BJ (cell line): ENCODE data around the gene XRRA1. TPM values are rescaled to one million over a fixed set of nuclear protein-coding genes. Genes with fewer than 3 reads are reported as not detected.

Experiments
- CTCF ChIA-PET: fragments of 350-600 bp; formaldehyde crosslinking; extraction: SDS; loops from one replicate; lab custom pipeline; 2021; ENCODE audit warnings: antibody characterized with exemption, inconsistent platforms; lab: Yijun Ruan, JAX
- POLR2A ChIA-PET: fragments of 300-600 bp; sonication (Branson Sonifier 250); formaldehyde crosslinking; extraction: SDS; loops from one replicate; lab custom pipeline; 2021; ENCODE audit warnings: antibody characterized with exemption; lab: Charles Lee
- DNase-seq: peaks from one replicate; pipeline ENCODE4 v3.0.0-alpha.2; 2011; ENCODE audit warnings: low read depth
- H3K27me3 ChIP-seq: 2 replicates; pipeline ENCODE4 v1.6.0; 2011; ENCODE audit warnings: low read length; ENCODE audit not compliant: control insufficient read depth, insufficient read depth
- H3K36me3 ChIP-seq: 2 replicates; pipeline ENCODE4 v1.5.1; 2011; ENCODE audit warnings: low read length; ENCODE audit not compliant: control insufficient read depth, insufficient read depth
- H3K4me3 ChIP-seq: 2 replicates; pipeline ENCODE4 v1.5.1; 2011; ENCODE audit warnings: low read depth, mild to moderate bottlenecking, control low read depth, low read length
- polyA plus RNA-seq: library from polyadenylated mRNA; depleted of rRNA; stranded (reverse); fragments of >200 nt; gene quantifications from 2 replicates; pipeline ENCODE4 v1.2.3, GENCODE V29; 2011
- TF ChIP-seq, protein P1 (sequence below): IDR thresholded peaks from 2 replicates; pipeline ENCODE4 v1.5.1; 2011; ENCODE audit warnings: low read depth, mild to moderate bottlenecking, control low read depth, inconsistent platforms, low read length, moderate library complexity; ENCODE audit not compliant: insufficient read depth

XRRA1 gene
- polyA plus RNA-seq, 1 experiment: 6.8 TPM

DNA sequence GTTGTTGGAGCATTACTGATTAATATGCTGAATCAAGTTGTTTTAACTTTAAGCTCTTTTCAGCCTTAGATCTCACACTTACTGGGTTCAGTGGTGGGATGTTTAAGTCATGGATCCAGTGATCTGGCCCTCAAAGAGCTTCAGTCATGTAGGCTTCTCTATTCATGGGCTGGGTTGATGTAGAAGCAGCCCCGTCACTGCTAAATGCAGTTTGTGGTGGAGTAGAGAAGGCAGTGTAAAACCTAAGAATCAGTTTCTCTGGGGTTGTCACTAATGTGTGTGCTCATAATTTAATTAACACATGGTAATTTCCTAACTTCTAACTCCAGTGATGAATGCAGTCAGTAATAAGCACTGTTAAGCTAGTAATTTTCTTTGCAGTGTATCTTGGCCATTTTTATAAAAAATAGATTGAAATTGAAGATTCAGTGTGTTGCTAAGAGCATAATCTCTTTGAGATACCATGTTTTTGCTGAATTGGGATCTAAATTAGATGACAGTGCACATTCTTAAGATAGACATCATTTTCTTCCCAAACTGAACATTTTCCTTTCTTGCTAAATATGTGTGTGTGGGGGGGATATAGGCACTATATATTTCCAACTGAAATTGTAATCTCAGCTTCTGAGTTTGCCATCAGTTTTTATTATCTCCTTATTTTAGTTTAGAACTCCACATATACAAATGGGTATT, 9.2 kb upstream of the XRRA1 start:
- TF ChIP-seq, protein P1, sequence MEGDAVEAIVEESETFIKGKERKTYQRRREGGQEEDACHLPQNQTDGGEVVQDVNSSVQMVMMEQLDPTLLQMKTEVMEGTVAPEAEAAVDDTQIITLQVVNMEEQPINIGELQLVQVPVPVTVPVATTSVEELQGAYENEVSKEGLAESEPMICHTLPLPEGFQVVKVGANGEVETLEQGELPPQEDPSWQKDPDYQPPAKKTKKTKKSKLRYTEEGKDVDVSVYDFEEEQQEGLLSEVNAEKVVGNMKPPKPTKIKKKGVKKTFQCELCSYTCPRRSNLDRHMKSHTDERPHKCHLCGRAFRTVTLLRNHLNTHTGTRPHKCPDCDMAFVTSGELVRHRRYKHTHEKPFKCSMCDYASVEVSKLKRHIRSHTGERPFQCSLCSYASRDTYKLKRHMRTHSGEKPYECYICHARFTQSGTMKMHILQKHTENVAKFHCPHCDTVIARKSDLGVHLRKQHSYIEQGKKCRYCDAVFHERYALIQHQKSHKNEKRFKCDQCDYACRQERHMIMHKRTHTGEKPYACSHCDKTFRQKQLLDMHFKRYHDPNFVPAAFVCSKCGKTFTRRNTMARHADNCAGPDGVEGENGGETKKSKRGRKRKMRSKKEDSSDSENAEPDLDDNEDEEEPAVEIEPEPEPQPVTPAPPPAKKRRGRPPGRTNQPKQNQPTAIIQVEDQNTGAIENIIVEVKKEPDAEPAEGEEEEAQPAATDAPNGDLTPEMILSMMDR: no peak
- CTCF ChIA-PET: no interaction called here
- DNase-seq: no peak
- POLR2A ChIA-PET: no interaction called here
- no peaks in the 10 kb centered on the region for H3K36me3 ChIP-seq
- H3K4me3 ChIP-seq: no peak overlapping the region
- H3K27me3 ChIP-seq: no peaks in the 10 kb centered on the region

DNA sequence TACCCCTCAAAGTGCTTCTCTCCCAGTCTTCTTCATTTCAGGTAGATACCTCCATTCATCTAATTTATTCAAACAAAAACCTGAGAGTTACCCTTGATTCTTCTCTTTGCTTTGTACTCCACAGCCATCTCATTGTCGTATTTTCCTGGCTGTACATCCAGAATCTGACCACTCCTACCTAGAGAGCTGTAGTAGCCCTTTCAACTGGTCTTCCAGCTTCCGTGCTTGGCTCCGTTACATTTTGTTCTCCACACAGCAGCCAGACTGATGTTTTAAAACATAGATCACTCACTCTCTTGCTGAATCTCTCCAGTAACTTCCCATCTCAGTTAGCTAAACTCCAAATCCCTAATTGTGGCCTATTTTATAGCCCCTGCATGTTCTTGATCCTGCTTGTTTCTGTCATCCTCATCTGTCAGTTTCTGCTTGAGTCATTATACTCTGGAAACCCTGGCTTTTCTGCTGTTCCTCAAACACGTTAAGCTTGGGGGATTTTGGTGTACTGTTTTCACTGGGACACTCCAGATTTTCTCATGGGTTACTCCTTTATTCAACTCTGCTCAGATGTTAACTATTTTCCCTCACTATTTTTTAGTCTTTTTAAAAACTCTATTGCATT, 7.6 kb upstream of the XRRA1 start:
- Histone ChIP-seq H3K4me3 (no peak overlapping the region), H3K27me3 (no peaks in the 10 kb centered on the region), H3K36me3 (no peaks in the 10 kb centered on the region)
- ChIA-PET CTCF (no interaction called here), POLR2A (interaction anchor here (0.5 kb wide), 1 partner anchor 41 kb away, joined by 3 read pairs; no protein-coding TSS in a partner anchor)
- no peak for DNase-seq
- TF ChIP-seq, protein P1: no peak

DNA sequence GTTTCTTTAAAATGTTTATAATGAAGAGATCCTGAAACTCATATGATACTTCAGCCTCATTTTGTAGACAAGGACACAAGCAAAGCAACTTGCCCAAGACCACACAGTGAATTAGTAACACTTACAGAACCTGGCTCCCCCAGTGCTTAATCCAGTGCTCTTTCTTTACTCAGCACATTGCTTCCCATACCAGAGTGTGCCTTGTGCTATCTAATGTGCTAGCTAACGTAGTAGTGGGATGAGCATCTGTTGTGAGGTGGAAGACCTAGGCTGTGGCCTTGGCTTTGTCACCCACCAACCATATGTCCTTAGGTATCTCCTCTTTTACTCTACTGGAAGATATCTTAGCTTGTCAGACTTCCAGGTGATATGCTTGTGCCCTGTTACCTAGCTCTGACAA, 5.3 kb upstream of the XRRA1 start:
- no peaks in the 10 kb centered on the region for H3K27me3 ChIP-seq
- ChIA-PET POLR2A (no interaction called here), CTCF (interaction anchor here (1.2 kb wide), 1 partner anchor 227 kb away, joined by 3 read pairs; no protein-coding TSS in a partner anchor)
- no peak overlapping the region for H3K4me3 ChIP-seq
- TF ChIP-seq, protein P1: no peak
- no peak for DNase-seq
- 0 out of 2 replicates have a peak, but pooled peaks cover 1% of the 10 kb centered on the region for H3K36me3 ChIP-seq

DNA sequence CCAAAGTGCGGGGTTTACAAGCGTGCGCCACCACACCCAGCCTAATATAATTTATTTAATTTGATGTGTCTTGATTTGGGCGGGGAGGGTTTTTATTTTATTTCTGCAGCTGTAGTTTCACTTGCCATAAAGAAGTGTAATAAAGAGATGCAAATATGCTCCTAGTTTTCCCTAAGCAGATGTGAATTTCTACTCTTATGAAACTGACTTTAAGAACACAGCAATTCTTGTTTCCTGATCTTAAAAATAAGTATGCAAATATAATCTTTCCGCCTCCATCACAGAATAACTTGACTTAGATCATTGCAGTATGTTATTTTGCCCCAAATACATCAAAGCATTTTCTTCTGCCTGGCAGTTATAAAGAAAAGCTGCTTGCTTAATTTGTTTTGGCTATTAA, 4.6 kb upstream of the XRRA1 start:
- H3K36me3 ChIP-seq: 0 out of 2 replicates have a peak, but pooled peaks cover 1% of the 10 kb centered on the region
- TF ChIP-seq, protein P1: no peak
- CTCF ChIA-PET: interaction anchor here (1.2 kb wide), 1 partner anchor 226 kb away, joined by 3 read pairs; no protein-coding TSS in a partner anchor
- POLR2A ChIA-PET: no interaction called here
- no peaks in the 10 kb centered on the region for H3K27me3 ChIP-seq
- H3K4me3 ChIP-seq: no peak overlapping the region
- DNase-seq: no peak

DNA sequence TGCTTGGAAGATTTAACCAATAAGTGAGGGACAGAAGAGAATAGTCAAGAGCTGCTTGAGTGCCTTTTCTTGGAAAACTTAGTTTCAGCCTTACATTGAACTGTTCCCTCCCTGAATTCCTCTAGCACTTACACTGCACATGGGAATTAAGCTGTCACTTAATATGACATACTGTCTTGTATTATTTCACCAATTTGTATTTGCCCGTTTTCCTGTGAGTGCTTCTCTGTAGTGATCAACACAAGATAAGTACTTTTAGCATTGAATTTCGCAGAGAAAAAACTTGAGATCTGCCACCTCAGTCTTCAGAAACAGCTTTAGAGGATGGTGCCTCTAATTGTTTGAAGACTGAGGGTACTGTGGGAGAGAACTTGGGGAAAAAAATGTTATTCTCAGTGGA, 3.9 kb upstream of the XRRA1 start:
- Histone ChIP-seq H3K4me3 (no peak overlapping the region), H3K27me3 (no peaks in the 10 kb centered on the region), H3K36me3 (0 out of 2 replicates have a peak, but pooled peaks cover 1% of the 10 kb centered on the region)
- ChIA-PET CTCF (no interaction called here), POLR2A (no interaction called here)
- no peak for DNase-seq
- TF ChIP-seq, protein P1: no peak
